Midbrain (tissue), 1 donor: Measurements from ENCODE around the gene MAP6.
A peak's percentile ranks its signal among the peaks of the same experiment; 100 is the strongest.
"Not testable (repeated sequence)": the region's sequence is repeated elsewhere in the genome, so short reads cannot be mapped to it uniquely, and the experiment has no call there.

ENCODE experiments used
- DNase-seq: peaks from one replicate; lab custom pipeline; 2025; lab: John Stamatoyannopoulos, UW

MAP6 gene

DNA sequence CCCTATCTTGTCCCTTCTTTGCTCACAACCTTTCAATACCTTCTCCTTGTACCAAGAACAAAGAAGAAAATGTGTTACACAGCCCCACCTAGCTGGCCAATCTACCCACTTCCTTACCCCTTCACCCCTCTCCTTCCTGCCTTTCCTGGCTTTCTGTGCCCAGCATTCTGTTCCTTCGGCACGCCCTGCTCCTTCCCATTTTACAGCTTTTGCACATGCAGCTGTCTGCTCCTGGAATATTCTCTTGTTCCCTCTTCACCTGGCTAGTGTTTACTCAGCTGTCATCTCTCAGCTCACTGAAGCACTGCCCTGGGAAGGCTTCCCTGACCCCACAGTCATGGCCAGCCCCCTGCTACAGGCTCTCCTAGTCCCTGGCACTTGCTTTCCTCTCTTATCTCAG is 76.1 kb downstream of the MAP6 start:
- no peak for DNase-seq

DNA sequence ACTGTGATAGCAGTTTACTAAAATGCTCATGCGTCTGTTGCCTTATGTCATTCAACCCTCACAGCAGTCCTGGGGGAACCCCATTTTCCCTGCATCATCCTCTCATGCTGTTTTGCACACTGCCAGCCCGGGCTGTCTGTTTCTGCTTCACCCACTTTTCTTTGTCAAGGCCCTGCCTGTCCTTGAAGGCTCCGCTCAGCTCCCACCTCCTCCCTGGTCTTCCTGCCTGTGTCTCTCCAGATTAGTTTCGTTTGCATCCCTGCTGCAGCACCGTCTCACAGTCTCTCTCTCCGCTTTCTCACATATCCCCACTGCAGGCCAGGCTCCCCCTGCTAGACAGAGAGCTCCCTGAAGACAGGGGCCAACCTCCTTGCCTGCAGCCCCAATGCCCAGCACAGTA is 76.9 kb downstream of the MAP6 start:
- DNase-seq: no peak

DNA sequence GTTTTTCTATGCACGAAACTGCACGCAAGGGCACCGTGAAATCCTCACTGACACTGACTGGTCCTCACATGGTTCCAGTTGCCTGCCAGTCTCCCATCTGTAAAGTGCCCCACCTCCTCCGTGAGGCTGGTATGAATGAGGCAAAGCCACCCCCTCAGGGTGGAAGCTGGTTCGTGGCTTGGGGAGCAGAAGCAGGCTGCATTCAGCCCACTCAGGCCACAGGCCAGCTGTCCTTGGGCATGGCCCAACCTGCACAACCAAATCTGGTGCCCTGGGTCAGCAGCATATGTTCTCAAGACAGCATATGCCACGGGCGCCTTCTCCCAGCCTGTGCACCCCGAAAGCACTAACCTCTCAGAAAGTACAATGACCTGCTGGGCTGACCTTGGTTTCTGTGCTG is 77.5 kb downstream of the MAP6 start:
- DNase-seq: no peak

DNA sequence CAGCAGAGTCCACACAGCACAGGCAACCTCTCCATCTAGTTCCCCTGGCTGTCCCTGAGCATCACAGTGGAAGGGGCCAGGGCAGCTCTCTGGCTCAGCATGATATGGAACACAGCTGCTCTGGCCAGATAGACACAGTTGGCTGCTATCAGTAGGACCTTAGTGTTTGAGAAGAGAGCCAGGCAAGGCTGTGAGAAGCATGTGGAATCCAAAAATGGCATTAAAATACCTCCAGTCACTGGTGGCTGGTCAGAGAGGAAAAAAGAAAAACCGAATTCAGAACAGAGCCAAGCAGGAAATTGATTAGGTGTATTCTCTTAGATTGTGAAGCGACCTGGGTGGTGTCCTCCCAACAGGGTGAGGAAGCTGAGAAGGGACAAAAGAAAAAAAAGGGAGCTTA is 78.9 kb downstream of the MAP6 start:
- DNase-seq: no peak

DNA sequence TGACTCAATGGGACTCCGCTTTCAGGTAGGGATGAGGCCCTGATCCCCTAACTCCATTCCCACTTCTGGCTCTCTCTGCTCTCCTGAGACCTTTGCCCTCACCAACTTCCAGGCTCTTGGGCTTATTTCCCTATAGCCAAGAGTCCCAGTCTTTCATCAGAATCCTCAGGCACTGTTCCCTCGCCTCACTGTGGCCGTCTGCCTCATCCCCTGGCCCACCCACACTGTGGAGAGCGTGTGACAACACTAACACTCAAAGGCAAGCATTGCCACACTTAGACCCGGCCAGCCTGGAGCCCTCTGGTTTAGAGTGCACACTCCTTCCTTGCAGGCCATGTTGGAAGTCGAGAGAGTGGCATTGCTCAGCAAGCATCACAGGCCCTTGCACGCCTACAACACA is 79.8 kb downstream of the MAP6 start:
- no peak for DNase-seq

DNA sequence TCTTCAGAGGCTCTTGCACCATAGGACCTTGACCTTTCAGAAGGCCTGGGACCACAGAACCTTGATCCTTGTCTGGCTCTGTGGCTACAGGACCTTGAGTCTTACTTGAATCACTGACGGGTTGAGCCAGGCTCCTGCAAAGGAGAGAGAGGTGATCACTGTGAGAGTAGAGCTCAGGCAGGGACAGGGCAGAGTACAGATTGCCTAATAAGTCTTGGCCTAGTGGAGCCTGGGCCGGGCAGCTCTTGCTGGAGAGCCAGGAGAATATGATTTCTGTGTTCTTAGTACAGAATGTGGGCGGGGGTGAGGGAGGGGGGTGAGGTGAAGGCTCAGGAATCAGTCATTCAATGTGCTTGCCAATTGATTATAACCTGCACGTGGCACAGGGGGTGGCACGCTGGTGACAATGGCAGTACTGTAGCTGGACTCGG is 80.8 kb downstream of the MAP6 start:
- DNase-seq: no peak

DNA sequence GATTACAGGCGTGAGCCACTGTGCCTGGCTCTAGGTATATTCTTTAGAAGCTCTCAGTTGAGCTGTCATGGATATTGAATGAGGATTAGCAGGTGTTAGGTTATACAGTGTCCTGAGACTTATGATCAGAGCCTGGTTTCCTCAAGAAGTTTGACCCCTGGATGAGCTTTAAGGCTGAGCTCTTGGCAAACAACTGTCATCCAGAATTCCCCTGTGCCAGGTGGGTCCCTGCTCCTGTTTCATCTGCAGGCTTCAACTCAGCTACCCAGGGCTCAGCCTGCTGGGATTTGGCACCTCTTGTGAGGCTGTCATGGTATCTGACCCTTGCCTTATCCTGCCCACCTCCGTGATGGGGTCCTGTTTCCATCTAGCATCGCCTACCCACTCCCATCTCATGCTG is 82.4 kb downstream of the MAP6 start:
- DNase-seq: no peak

DNA sequence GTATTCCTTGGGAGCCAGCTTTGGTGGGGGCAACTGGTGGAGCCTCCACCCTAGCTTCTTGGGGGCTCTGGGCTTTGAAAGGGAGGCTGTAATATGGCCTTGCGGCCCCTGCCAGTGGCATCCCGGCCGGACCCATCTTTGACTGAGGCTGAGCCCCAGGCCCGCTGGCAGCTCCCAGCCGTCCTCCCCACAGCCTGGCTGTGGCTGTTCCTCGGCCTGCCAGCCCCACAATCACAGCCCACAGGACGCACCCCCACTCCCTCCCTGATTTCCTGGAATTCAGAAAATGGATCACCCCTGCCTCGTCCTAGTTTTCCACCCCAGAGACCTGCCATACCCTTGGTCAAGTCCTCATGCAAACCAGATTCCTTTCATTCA is 83.6 kb downstream of the MAP6 start:
- no peak for DNase-seq

DNA sequence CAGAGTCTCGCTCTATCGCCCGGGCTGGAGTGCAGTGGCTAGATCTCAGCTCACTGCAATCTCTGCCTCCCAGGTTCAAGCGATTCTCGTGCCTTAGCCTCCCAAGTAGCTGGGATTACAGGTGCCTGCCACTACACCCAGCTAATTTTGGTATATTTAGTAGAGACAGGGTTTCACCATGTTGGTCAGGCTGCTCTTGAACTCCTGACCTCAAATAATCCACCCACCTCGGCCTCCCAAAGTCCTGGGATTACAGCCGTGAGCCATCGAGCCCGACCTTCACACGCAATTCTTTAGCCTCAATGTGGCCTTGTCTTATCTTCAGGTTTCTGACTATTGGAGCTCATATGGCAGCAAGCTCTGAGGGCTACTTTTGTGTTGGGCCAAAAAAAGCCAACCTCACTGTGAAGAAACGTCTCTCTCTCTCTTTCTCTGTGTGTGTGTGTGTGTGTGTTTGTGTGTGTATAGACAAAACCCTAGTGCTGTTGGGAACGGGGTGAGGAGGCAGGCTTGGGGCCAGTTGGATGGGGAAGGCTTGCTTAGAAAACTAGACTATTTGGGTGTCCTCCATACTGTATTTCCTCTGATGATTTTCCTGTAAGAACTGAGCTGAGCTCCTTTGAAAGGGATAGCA is 84.1 kb downstream of the MAP6 start:
- DNase-seq: not testable (repeated sequence)

DNA sequence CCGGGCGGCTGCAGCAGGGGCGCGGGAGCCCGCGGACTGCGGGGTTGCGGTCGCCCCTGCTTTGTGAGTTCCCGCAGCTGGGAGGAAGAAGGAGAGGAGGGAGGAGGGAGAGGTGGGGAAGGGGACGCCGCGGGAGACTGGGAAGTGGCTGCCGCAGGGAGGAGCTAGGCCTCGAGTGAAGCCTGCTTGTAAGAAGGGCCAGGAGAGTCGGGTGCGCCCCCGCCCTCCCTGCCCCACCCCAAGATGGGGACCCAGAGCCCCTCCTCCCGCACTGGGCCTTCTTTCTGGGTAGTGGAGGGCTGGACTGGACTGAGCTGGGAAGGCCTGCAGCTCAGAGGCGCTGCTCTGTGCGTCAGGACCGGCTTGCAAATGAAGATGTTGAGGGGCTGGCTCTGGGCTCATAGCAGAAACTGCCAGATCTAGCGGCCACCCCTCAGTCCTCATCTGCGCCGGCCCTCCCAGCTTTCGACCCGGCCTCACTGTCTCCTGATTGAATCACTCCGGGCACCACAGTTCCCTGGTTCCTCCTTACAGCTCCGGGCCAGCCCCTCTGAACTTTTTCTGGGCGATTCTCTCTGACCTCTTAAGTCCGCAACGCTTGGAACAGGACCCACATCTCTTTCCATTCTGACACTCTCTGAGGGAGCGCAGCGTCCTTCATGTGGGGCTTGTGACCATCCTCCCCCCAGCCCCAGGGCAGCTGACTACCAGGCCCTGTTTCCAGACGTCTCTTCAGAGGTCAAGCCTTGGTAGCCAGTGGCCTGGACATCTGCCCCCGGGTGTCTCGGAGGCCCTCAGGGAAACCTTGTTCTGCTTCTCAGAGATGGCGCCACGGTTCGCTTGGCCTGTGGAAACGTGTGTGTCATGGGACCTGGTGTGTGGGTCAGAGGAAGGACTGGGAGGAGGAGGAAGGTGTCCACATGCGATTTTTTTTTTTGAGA is 84.8 kb downstream of the MAP6 start:
- DNase-seq: peak; percentile 71

DNA sequence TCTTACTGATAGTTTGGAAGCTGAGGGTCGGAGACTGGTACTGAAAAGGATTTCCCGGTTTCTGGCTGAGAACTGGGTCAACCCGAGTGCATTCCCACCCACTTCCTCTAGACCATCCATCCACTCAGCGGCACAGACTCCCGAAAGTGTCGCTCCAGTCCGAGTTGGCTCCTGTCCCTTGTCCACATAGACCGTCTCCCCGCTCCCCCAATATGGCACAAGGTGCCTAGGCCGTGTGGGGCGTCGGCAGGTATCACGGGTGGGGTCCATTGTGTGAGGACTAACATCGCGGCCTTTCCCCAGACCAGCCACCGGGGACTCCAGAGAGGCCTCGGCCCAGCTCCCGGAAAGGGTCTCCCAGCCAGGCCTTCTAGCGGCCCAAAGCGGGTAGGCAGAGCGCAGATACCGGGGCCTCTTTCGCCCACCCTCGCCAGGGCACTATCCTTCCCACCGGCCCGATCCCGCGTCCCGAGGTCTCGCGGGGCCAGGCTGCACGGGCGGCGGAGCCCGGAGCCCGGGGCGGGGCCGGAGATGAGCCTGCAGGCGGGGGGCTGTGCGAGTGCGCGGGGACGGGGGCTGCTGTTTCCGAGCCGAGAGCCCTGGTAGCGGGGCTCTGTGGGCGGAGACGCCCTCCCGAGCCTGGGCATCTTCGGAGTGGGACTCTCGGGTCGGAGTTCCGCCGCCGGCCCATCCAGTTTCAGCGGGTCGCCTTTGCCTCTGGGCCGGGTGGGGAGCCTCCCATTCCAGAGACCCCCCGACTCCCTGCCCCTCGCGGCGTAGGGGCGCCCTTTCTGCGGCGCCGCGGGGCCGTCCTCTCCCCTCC is 85.7 kb downstream of the MAP6 start:
- peak; percentile 40 for DNase-seq

DNA sequence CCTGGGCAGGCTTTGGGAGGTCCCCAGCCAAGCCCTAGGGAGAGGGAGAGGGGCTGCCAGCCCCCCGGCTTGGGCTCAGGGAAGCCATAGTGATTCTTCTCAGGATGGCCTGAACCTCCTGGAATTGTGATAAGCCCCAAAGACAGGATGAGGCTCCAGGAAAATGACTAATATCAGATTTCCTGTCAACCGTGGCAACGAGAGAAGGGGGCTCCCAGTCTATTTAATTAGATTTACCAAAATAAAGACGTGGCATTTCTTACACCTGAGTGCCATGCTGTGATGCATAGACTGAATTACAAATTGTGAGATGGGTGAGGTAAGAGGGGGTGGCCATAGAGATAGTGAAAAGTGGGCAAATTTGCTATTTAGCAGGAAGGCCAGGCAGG is 86.3 kb downstream of the MAP6 start:
- no peak for DNase-seq

DNA sequence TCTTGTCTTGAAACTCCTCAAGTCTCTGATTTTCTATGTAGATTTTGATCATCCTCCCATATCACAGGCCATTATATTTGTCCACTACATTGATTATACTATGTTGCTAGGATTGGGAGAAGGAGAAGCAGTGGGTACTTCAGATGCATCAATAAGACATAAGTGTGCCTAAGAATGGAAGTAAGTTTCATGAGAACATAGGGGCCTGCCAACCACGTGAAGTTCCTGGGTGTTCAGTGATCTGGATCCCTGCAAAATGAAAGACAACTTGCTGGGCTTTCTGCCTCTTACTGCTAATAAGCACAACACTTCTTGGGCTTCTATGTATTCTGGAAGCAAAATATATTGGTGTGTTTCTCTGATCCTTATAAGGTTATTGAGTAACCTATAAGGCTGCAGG is 89.0 kb downstream of the MAP6 start:
- DNase-seq: no peak

DNA sequence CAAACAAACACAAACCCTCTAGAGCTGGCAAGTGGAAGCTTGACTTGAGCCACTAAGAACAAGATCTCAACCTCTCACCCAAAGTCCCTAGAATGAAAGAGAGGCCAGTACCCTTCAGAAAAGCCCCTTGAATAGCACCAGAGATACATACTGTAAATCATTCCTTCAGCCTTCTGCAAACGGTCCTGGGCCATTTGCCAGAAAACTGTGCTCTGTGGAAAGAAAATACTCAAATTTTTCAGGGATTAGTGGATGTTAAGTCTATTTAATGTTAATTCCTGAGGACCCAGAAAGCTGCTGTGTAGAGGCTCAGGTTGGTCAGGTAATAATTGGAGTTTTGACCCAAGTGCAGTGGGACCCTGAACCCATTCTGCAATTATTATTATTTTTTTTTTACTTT is 89.9 kb downstream of the MAP6 start:
- no peak for DNase-seq

DNA sequence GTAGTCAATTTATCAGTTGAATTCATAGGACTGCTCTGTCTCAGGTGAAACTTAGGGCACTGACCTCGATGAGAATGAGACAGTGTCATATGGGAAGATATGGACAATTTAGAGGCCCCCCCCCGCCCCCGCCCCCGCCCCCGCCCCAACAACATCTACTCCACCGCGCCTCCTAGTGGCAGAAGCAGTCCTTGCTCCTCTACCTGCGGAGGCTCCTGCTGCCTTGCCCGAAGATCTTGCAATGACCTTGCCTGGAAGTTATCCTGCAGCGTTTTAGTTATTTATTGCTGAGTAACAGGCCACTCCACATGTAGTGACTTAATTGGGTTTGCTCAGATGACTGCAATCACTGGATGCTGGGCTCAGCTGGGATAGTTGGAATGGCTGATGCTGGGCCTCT is 91.6 kb downstream of the MAP6 start:
- DNase-seq: peak; percentile 16

DNA sequence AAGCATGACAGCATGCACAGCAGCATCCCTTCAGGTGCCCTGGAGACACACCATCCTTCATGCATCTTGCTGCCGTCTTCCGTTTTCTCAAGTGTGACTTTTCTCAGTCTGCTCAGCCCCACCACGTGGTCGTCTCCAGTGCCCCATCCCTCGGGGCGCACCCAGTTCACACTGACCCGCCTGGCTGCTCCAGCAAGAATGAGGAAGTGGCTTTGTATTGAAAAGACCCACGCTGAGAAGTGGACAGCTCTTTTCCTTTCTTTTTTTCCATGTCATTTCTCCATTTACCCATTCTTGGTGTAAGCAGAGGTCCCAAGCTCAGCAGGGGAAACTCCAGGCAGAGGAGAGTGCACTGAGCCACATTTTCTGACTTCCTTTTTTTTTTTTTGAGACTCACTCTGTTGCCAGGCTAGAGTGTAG is 92.3 kb downstream of the MAP6 start:
- peak; percentile 19 for DNase-seq

DNA sequence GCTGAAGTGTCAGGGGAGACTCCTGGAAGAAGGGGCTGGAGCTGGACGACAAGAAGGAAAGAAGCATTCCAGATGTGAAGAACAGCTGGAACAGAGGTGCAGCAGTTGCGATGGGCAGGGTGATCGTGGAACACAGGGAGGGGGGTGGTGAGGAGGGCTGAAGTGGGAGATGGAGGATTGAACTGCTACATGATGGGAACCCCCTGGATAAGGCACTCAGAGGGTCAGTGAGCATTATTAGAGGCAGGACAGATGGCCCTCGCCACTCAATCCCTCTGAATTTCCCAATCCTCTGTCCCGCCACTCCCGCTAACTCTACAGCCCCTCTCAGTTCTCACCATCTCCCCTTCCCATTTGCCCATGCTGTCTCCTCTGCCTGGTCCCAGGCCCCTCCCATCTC is 92.8 kb downstream of the MAP6 start:
- no peak for DNase-seq

DNA sequence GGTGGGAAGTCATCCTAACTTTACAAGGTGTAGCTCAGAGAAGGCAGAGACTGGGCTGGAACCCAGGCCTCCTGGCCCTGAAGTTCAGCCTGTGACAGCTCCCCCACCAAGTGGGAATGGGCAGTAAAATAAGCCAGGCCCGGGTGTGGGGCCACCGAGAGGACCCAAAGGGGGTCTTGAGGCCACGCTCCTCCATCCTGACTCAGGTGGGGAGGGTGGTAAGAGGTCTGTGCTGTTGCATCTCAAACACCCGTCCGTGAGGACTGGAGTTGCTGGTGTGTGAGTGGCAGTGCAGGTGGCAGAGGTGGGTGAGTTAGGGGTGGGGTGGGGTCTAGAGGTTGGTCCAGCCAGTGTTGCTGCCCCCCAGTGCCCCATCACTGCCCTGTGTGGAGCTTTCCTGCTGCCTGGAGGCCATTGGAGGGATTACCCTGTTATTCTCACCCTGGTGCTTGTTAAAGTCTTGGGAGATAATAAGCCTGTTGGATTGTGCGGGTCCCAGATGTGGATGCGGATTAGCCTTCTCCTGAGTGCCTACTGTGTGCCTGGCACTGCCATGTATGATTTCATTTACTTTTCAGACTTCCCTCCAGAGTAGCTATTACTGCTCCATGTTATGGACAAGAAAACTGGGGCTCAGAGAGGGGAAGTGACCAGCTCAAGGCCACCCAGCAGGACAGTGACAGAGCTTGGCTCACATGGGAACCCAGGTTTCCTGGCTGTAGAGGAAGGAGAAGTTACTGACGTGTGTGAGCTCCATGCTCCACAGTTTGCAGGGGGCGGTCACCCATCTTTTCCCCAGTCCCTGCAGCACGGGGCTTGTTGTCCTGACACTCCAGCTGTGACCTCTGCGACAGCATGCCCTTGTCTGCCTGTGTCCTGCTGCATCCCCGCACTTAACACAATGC is 93.9 kb downstream of the MAP6 start:
- DNase-seq: no peak

DNA sequence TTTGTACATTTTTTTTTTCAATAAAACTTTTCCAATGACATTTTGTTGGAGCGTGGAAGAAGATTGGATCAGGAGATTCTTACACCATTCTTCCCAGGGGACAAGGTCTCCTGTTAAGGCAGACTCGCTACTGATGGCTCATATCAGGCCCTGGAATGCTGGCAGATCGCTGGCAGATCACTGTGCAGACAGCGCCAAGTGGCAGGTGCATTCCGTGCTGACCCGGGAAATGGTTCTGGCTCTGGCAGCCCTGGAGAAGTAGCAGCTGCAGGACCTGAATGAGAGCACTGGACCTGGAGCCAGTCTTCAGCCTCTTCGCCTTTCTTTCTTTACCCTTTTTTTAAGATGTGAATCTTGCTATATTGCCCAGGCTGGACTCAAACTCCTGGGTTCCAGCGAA is 96.1 kb downstream of the MAP6 start:
- no peak for DNase-seq

DNA sequence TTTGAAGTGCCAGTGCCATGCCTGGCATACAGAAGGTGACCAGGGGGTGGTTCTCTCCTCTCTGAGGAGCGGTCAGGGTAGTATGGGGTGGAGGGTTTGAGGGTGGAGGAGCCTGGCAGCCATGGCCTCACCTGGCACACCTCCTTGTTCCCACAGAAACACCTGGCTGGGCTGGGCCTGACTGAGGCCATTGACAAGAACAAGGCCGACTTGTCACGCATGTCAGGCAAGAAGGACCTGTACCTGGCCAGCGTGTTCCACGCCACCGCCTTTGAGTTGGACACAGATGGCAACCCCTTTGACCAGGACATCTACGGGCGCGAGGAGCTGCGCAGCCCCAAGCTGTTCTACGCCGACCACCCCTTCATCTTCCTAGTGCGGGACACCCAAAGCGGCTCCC is 97.2 kb downstream of the MAP6 start:
- no peak for DNase-seq

DNA sequence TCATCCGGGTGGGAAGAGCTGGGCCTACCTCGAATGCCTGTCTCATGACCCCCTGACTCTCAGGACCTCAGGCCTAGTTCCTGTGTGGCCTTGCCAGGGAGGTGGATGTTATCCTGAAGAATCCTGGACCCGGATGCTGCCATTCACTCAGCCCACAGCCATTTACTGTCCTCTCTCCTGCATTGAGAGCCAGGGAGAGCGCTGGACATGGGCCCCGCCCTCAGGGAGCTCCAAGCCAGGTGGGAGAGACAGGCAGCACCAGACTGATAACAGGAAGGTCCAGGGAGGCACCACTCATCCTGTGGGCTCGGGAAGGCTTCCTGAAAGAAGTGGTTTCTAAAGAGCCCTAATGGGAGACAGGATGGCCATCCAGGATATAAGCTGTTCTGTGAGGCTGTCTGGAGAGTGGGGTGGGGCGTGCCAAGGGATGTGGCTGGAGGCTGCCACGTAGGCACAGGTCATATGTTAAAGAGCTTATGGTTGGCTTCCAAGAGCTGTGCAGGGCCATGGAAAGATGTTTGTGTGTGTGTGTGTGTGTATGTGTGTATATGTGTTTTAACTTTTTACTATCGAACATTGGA is 98.2 kb downstream of the MAP6 start:
- no peak for DNase-seq
